Dedifferentiated amniotic fluid mesenchymal stem cell (primary cell): ENCODE data around the gene QSER1.
"Not testable (repeated sequence)": the region's sequence is repeated elsewhere in the genome, so short reads cannot be mapped to it uniquely, and the experiment has no call there.

Experiments used
- DNase-seq: peaks from one replicate; pipeline ENCODE4 v3.0.0-alpha.2; 2016; ENCODE audit errors: extremely low spot score

The QSER1 gene

DNA sequence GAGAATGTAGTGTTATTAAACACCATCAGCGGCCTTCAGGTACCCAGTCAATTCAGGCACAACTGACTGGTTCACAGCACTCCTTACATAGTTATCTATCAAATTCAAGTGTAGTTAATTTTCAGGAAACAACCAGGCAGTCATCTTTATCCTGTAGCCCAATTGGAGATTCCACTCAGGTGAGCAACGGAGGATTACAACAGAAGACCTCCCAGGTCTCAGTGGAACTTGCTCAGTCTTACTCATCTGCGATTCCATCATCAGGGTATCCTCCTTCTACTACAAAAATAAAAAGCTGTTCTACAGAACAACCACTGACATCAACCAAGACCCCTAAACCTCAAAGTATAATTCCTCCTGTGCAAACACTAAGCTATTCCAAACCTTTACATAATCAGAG is 39.6 kb downstream of the QSER1 start:
- no peak for DNase-seq

GRCh38 chr11:32935462-32936029 is 42.9 kb downstream of the QSER1 start:
- DNase-seq = no peak

DNA sequence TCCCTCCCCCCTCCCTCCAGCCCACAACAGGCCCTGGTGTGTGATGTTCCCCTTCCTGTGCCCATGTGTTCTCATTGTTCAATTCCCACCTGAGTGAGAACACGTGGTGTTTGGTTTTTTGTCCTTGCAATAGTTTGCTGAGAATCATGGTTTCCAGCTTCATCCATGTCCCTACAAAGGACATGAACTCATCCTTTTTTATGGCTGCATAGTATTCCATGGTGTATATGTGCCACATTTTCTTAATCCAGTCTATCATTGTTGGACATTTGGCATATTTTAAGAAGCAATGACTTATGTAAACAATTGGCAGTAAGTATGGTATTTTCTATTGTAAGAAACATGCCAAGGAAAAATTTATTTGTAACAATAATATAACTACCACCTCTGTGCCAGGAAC is 43.6 kb downstream of the QSER1 start:
- not testable (repeated sequence) for DNase-seq

- not testable (repeated sequence) for DNase-seq
These were observed 44.7 kb downstream of the QSER1 start for GRCh38 chr11:32937283-32937682.

- DNase-seq = no peak
These were observed 46.4 kb downstream of the QSER1 start for GRCh38 chr11:32939046-32939445.

DNA sequence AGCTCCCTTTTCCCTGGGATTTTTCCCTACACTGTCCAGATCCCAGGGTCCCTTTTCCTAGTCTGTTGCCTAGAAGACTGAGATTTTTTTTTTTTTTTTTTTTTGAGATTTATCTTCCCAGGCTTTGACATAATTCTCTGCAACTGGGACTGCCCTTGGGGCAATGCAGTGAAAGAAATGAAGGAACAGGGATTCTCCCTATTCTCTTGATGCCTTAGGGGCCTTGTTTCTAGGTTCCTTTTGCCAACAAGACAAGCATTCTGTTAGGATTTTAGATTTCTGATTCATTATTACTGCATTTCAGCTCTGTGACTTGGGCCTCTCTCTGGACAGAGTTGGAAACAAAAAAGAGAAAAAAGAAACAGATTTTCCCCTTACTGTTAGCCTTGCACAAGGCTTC is 47.3 kb downstream of the QSER1 start:
- no peak for DNase-seq

GRCh38 chr11:32940865-32941264 is 48.3 kb downstream of the QSER1 start:
- no peak for DNase-seq

DNA sequence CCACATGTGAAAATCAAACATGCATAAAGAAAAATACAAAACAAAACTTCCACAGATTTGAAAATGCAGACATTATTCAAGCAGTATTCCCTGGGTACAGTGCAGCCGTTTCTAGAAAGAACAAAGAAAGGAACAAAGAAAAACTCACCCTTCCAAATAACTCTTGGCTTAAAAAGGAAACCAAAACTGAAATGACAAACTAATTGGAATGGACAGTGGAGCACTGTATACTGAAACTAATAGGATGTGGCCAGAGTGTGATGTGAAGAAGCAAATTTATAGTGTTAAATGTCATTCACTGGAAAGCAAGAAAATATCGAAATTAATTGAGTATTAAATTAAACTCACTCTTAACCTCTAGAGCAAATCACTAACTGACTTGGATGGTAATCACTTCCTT is 55.4 kb downstream of the QSER1 start:
- DNase-seq = no peak

GRCh38 chr11:32949739-32950138 is 57.1 kb downstream of the QSER1 start:
- DNase-seq = no peak

- no peak for DNase-seq
These were observed 59.8 kb downstream of the QSER1 start for GRCh38 chr11:32952421-32952820.

DNA sequence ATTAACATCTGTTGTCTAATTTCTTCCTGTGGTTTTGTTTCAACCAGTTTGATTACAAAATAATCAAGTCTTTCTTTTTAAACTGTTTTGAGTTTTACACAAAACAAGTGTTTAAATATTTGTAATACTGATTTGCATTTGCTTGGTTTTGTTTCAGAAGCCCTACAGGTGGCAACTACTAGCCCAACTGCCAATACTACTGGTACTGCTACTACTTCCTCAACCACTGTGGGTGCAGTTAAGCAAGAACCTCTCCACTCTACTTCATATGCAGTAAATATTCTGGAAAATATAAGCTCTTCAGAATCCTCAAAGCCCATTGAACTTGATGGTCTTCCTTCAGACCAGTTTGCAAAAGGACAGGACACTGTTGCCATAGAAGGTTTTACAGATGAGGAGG is 61.1 kb downstream of the QSER1 start:
- no peak for DNase-seq

DNA sequence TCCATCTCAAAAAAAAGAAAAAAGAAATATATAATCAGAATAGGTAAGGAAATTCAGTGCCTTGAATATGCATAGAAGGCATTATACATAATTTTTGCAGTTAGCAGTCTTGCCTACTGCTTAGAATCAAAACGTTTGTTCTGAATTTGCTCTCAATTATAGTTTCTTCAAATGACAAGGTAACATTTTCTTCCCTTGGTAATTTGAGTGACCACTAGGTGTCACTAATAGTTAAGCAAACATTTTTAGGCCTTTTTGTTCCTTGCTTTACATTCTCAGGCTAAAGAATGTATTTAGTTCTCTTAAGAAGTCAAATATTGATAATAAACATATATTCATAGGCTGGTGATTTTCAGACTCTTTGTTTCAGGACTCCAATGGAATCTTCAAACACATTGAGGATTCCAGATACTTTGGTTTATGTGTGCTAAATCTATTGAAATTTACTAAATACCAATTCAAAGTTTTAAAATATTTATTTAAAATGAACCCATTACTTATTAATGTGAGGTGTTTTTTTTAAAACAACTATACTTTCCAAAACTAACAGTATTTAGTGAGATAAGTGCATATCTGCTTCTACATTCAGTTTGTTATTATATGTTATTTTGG is 68.0 kb downstream of the QSER1 start:
- DNase-seq = peak; percentile 40

DNA sequence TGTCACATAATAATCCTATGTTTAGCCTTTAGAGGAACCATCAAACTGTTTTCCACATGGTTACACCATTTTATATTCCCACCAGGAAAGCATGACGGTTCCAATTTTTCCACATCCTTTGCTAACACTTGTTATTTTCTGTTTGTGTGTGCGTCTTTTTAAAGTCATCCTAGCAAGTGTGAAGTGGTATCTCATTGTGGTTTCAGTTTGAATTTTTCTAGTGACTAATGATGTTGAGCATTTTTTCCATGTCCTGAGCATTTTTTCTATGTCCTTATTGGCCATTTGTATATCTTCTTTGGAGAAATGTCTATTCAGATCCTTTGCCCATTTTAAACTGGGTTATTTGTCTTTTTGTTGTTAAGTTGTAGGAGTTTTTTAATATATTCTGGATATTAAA is 69.4 kb downstream of the QSER1 start:
- DNase-seq = no peak

DNA sequence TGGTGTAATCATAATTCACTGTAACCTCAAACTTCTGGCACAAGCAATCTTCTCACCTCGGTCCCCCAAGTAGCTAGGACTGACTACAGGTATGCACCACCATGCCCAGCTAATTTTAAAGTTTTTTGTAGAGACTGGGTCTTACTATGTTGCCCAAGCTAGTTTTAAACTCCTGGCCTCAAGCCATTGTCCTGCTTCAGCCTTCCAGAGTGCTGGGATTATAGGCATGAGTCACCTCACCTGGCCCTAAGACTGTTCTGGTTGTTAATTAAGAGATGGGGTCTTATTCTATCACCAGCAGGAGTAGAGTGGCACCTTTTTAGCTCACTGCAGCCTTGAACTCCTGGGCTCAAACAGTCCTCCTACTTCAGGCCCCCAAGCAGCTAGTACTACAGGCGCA is 71.1 kb downstream of the QSER1 start:
- DNase-seq = no peak

- no peak for DNase-seq
These were observed 75.9 kb downstream of the QSER1 start for GRCh38 chr11:32968541-32968940.

- DNase-seq = not testable (repeated sequence)
These were observed 79.6 kb downstream of the QSER1 start for GRCh38 chr11:32972233-32972632.

- DNase-seq = no peak
These were observed 80.2 kb downstream of the QSER1 start for GRCh38 chr11:32972781-32973180.

DNA sequence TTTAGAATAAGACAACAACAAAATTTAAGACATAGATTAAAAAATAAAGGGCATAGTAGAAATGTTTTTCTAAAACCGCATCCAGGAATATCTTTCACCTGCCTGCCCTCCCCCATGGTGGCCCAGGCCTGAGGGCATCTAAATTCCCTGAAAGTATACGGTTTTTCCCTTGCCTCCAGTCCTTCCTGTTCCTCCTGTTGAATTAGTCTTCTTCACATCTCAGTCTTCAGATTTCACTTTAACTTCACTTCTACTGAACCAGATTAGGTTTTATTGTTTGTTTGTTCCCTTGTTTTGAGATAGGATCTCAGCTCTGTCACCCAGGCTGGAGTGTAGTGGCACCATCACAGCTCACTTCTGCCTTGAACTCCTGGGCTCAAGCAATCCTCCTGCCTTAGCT is 90.0 kb downstream of the QSER1 start:
- DNase-seq = no peak

DNA sequence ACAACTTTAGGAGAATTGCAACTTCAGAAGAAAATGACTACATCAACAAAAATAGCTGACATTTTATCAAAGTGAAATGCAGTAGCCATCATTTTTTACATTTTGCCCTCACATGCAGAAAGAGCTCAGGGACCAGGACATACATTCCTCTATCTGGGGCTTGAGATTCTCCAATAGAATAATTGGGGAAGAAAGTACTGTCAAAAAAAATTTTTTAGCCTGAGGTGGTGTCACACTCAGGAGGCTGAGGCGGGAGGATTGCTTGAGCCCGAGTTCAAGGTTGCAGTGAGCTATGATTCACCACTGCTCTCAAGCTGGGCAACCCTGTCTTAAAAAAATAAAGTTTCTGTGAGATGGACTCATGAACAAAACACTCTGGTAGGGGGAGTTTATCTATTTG is 90.9 kb downstream of the QSER1 start:
- DNase-seq = no peak

DNA sequence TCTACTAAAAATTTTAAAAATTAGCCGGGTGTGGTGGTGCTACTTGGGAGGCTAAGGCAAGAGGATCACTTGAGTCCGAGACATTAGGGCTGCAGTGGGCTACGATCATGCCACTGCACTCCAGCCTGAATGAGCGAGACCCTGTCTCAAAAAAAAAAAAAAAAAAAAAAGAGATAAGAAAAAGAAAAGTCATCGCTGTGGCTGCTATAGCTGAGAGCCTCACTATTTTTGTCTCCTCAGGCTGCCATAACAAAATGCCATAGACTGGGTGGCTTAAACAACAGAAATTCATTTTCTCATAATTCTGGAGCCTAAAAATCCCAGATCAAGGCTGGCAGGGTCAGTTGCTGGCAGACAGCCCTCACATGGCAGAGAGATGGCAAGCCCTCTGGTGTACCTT is 93.0 kb downstream of the QSER1 start:
- DNase-seq = no peak

DNA sequence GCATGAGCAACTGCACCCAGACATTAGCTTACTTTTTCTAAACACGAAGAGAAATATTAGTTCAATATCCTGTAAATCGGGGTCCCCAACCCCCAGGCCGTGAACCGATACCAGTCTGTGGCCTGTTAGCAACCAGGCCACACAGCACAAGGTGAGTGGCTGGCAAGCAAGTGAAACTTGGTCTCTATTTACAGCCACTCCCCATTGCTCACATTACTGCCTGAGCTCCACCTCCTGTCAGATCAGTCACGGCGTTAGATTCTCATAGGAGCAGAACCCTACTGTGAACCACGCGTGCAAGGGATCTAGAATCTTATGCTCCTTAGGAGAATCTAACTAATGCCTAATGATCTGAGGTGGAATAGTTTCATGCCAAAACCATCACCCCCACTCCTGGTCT is 95.2 kb downstream of the QSER1 start:
- no peak for DNase-seq

- no peak for DNase-seq
These were observed 97.9 kb downstream of the QSER1 start for GRCh38 chr11:32990481-32990880.

- DNase-seq = no peak
These were observed 98.8 kb downstream of the QSER1 start for GRCh38 chr11:32991427-32991826.

DNA sequence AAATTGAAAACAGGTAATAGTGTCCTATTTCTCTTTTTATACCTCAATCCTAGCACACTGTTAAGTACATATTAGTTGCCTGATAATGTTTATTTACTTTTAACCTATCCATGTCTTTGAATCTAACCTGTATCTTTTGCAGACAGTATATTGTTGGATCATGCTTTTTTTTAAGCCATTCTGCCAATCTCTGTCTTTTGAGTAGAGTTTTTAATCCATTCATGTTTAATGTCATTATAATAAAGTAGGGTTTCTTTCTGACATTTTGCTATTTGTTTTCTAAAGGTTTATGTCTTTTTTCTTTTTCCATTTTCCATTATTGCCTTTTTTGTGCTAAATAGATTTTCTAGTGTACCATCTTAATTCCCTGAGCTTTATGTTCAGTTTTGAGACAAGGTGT is 99.3 kb downstream of the QSER1 start:
- no peak for DNase-seq
